HPDE6-E6E7 (cell line): ENCODE measurements around the gene FN1.
"Not testable (repeated sequence)": the region's sequence is repeated elsewhere in the genome, so short reads cannot be mapped to it uniquely, and the experiment has no call there.

Experiments used
- DNase-seq: peaks from one replicate; pipeline ENCODE4 v3.0.0; 2011; ENCODE audit warnings: missing footprints; ENCODE audit errors: extremely low spot score

The FN1 gene

GRCh38 chr2:215347878-215348277, 88.0 kb downstream of the FN1 start:
- no peak for DNase-seq

GRCh38 chr2:215338883-215339679, 96.8 kb downstream of the FN1 start:
- DNase-seq: no peak

- DNase-seq: no peak
Observed at GRCh38 chr2:215332872-215333595, 102.8 kb downstream of the FN1 start.

- no peak for DNase-seq
Observed at GRCh38 chr2:215328066-215328465, 107.8 kb downstream of the FN1 start.

GRCh38 chr2:215324811-215325210, 111.1 kb downstream of the FN1 start:
- DNase-seq: no peak

- DNase-seq: no peak
Observed at GRCh38 chr2:215320679-215321078, 115.2 kb downstream of the FN1 start.

GRCh38 chr2:215320102-215320501, 115.8 kb downstream of the FN1 start:
- DNase-seq: no peak

GRCh38 chr2:215319500-215319899, 116.4 kb downstream of the FN1 start:
- no peak for DNase-seq

- no peak for DNase-seq
Observed at GRCh38 chr2:215316336-215316735, 119.5 kb downstream of the FN1 start.

GRCh38 chr2:215315301-215315700, 120.6 kb downstream of the FN1 start:
- no peak for DNase-seq

- no peak for DNase-seq
Observed at GRCh38 chr2:215314896-215315295, 121.0 kb downstream of the FN1 start.

GRCh38 chr2:215313255-215313613, 122.6 kb downstream of the FN1 start:
- no peak for DNase-seq

- peak; percentile 86 for DNase-seq
Observed at GRCh38 chr2:215311625-215312396, 124.1 kb downstream of the FN1 start, which contains the start of gene ATIC. TSS of gene ATIC (plus strand) at chr2:215312059. CDS start at chr2:215312143, 84 bp downstream.

- not testable (repeated sequence) for DNase-seq
Observed at GRCh38 chr2:215311259-215311624, 124.6 kb downstream of the FN1 start.
